IMR-90 (cell line): ENCODE data around the gene HPSE2. TPM values are rescaled to one million over a fixed set of nuclear protein-coding genes. Genes with fewer than 3 reads are reported as not detected.

ENCODE experiments used
- ATAC-seq: fragments of 200-7000 bp; cut with Tn5 transposase; 2 replicates; pipeline ENCODE4 v1.9.1; 2020; ENCODE audit warnings: low read depth, mild to moderate bottlenecking, moderate library complexity
- BruUV-seq: library from RNA; stranded (reverse); fragments of 400-500 nt; replicated peaks from 2 replicates; lab custom pipeline; 2021; lab: Mats Ljungman, UMichigan
- CTCF ChIA-PET: fragments of 300-600 bp; formaldehyde crosslinking; extraction: SDS; loops from one replicate; lab custom pipeline; 2021; ENCODE audit warnings: antibody characterized with exemption; lab: Yijun Ruan, JAX
- POLR2A ChIA-PET: fragments of 300-600 bp; sonication (Branson Sonifier 250); formaldehyde crosslinking; loops from one replicate; lab custom pipeline; 2022; ENCODE audit warnings: antibody characterized with exemption; ENCODE audit not compliant: unreplicated experiment; lab: Charles Lee
- DNase-seq: peaks from one replicate; pipeline ENCODE4 v3.0.0; 2013
- H2AFZ ChIP-seq: replicated peaks from 2 replicates; pipeline ENCODE3; 2013; ENCODE audit warnings: low read length, mild to moderate bottlenecking; ENCODE audit not compliant: poor library complexity
- H2AK5ac ChIP-seq: 2 replicates; pipeline ENCODE4 v1.6.1; 2013; ENCODE audit warnings: low read depth, low read length, inconsistent platforms
- H2AK9ac ChIP-seq: replicated peaks from 2 replicates; pipeline ENCODE3; 2013; ENCODE audit warnings: mild to moderate bottlenecking, low read depth, low read length, moderate library complexity; ENCODE audit not compliant: poor library complexity
- H2BK120ac ChIP-seq: 2 replicates; pipeline ENCODE4 v1.6.1; 2013; ENCODE audit warnings: low read depth, low read length, inconsistent platforms
- H2BK15ac ChIP-seq: 3 replicates; pipeline ENCODE4 v1.6.1; 2013; ENCODE audit warnings: low read depth, low read length, inconsistent platforms
- H2BK20ac ChIP-seq: 2 replicates; pipeline ENCODE4 v1.6.1; 2013; ENCODE audit warnings: low read depth, mild to moderate bottlenecking, inconsistent platforms, low read length, moderate library complexity
- H2BK5ac ChIP-seq: 2 replicates; pipeline ENCODE4 v1.6.1; 2013; ENCODE audit warnings: mild to moderate bottlenecking, low read depth, low read length, inconsistent platforms; ENCODE audit not compliant: poor library complexity, severe bottlenecking
- H3K14ac ChIP-seq: replicated peaks from 2 replicates; pipeline ENCODE4 v1.6.1; 2013; ENCODE audit warnings: low read depth, low read length, inconsistent platforms
- H3K18ac ChIP-seq: 2 replicates; pipeline ENCODE4 v1.6.1; 2013; ENCODE audit warnings: low read depth, low read length, control low read depth
- H3K23ac ChIP-seq: 2 replicates; pipeline ENCODE4 v1.6.1; 2013; ENCODE audit warnings: low read depth, low read length, inconsistent platforms
- H3K27ac ChIP-seq: 2 replicates; pipeline ENCODE4 v1.5.1; 2013; ENCODE audit warnings: mild to moderate bottlenecking, control low read depth, low read length; ENCODE audit not compliant: insufficient read depth
- H3K27me3 ChIP-seq: 2 replicates; pipeline ENCODE4 v1.6.1; 2013; ENCODE audit warnings: low read length; ENCODE audit not compliant: control insufficient read depth, insufficient read depth
- H3K36me3 ChIP-seq: 2 replicates; pipeline ENCODE4 v1.6.1; 2013; ENCODE audit warnings: low read length, mixed read lengths; ENCODE audit not compliant: control insufficient read depth, insufficient read depth
- H3K4ac ChIP-seq: 2 replicates; pipeline ENCODE4 v1.6.1; 2013; ENCODE audit warnings: low read depth, low read length, inconsistent platforms
- H3K4me1 ChIP-seq: 2 replicates; pipeline ENCODE4 v1.6.1; 2013; ENCODE audit warnings: low read length, mixed read lengths; ENCODE audit not compliant: control insufficient read depth, insufficient read depth
- H3K4me2 ChIP-seq: 2 replicates; pipeline ENCODE4 v1.6.1; 2013; ENCODE audit warnings: low read depth, mild to moderate bottlenecking, control low read depth, low read length, moderate library complexity
- H3K4me3 ChIP-seq: 2 replicates; pipeline ENCODE4 v1.5.1; 2013; ENCODE audit warnings: low read depth, mild to moderate bottlenecking, control low read depth, low read length, moderate library complexity; ENCODE audit not compliant: insufficient read depth
- H3K56ac ChIP-seq: 2 replicates; pipeline ENCODE4 v1.6.1; 2013; ENCODE audit warnings: low read length, inconsistent platforms; ENCODE audit not compliant: insufficient read depth; ENCODE audit errors: extremely low read depth
- H3K79me1 ChIP-seq, 2 experiments: 2 replicates each; pipeline ENCODE4 v1.6.1; 2013; ENCODE audit warnings: low read length in 2 of 2, inconsistent platforms in 1 of 2, low read depth in 1 of 2
- H3K9ac ChIP-seq: 2 replicates; pipeline ENCODE4 v1.6.1; 2013; ENCODE audit warnings: low read depth, low read length, control low read depth
- H3K9me1 ChIP-seq: 2 replicates; pipeline ENCODE4 v1.6.1; 2013; ENCODE audit warnings: low read length, inconsistent platforms; ENCODE audit not compliant: insufficient read depth
- H3K9me3 ChIP-seq: 2 replicates; pipeline ENCODE4 v1.6.1; 2013; ENCODE audit warnings: low read length; ENCODE audit not compliant: control insufficient read depth, insufficient read depth
- H4K20me1 ChIP-seq: 2 replicates; pipeline ENCODE4 v1.6.1; 2013; ENCODE audit warnings: low read length, inconsistent platforms; ENCODE audit not compliant: insufficient read depth
- H4K5ac ChIP-seq: 2 replicates; pipeline ENCODE4 v1.6.1; 2013; ENCODE audit warnings: mild to moderate bottlenecking, low read depth, low read length, control low read depth
- H4K8ac ChIP-seq, 2 experiments: 2 replicates each; pipeline ENCODE4 v1.6.1; 2013; ENCODE audit warnings: low read depth in 2 of 2, low read length in 2 of 2, control low read depth in 1 of 2, inconsistent platforms in 1 of 2
- H4K91ac ChIP-seq: 2 replicates; pipeline ENCODE4 v1.6.1; 2013; ENCODE audit warnings: low read depth, low read length, inconsistent platforms; ENCODE audit not compliant: insufficient read depth
- CTCF ChIP-seq: conservative IDR thresholded peaks from 2 replicates; pipeline ENCODE4 v1.5.1; 2012; ENCODE audit warnings: mild to moderate bottlenecking, low read depth, low read length, improper control_type of control experiment
- NFE2L2 ChIP-seq: fragments of 150-350 bp; IDR thresholded peaks from 2 replicates; pipeline ENCODE4 v1.6.1; 2016; ENCODE audit warnings: low read depth, mild to moderate bottlenecking, low read length
- POLR2A ChIP-seq: IDR thresholded peaks from 2 replicates; pipeline ENCODE4 v1.6.1; 2012; ENCODE audit warnings: mild to moderate bottlenecking, low read depth, low read length
- RAD21 ChIP-seq: IDR thresholded peaks from 2 replicates; pipeline ENCODE4 v1.6.1; 2012; ENCODE audit warnings: low read length, improper control_type of control experiment
- SMC3 ChIP-seq: fragments of 150-350 bp; IDR thresholded peaks from 2 replicates; pipeline ENCODE4 v1.6.1; 2016; ENCODE audit warnings: low read depth, mild to moderate bottlenecking, antibody characterized with exemption, low read length, moderate library complexity
- WGBS, 2 experiments: methylation state at CpG; one replicate each; pipeline versions ENCODE4 v1.1.5 to v1.1.7; 2013; ENCODE audit warnings: missing lambda C conversion rate in 2 of 2; ENCODE audit not compliant: insufficient read length in 1 of 2; ENCODE audit errors: extremely low coverage in 2 of 2; 5-methylcytosine and 5-hydroxymethylcytosine counted together
- dilution Hi-C: fragments of 300-500 bp; cut with HindIII; formaldehyde crosslinking; loops from one replicate; pipeline ENCODE4 v1.14.3; 2018; ENCODE audit warnings: low sequenced_read_pairs; ENCODE audit not compliant: unreplicated experiment
- in situ Hi-C: fragments of 300-500 bp; cut with MboI; formaldehyde crosslinking; loops from 3 replicates; pipeline ENCODE4 v1.14.3; 2019; ENCODE audit warnings: low sequenced_read_pairs, inconsistent platforms, mixed read lengths
- intact Hi-C: fragments of 100-400 bp; cut with micrococcal nuclease; formaldehyde crosslinking; loops from 2 replicates; pipeline ENCODE4 v1.10.0; 2022
- polyA plus RNA-seq, 3 experiments: library from polyadenylated mRNA; depleted of rRNA; stranded (reverse); fragments of >200 nt; gene quantifications; 2 replicates each; pipeline ENCODE4 v1.2.3, GENCODE V29; 2012; ENCODE audit warnings: low replicate concordance in 1 of 3
- total RNA-seq: library from RNA; depleted of rRNA; stranded (reverse); fragments of >200 nt; gene quantifications from 2 replicates; pipeline ENCODE4 v1.2.3, GENCODE V29; 2012

The HPSE2 gene
- total and polyA plus RNA-seq, 2 of the 4 experiments (the other 2 are of a cell fraction) = not detected

- no peak overlapping the region for H2AK9ac ChIP-seq
- H4K8ac ChIP-seq = no peak overlapping the region
- no peak overlapping the region for H2BK120ac ChIP-seq
- POLR2A ChIA-PET = no interaction called here
- H3K4me2 ChIP-seq = no peak overlapping the region
- no peak overlapping the region for H3K14ac ChIP-seq
- ATAC-seq = peak; percentile 67
- no peak overlapping the region for H3K56ac ChIP-seq
- BruUV-seq = no TSS peak
- H4K91ac ChIP-seq = no peak overlapping the region
- no peak overlapping the region for H3K23ac ChIP-seq
- dilution Hi-C loops = no loop called here
- 34% methylated on average over 6 of the region's 13 CpGs; no CpG with 5 or more reads in 1 of the 2 experiments for WGBS, 2 experiments
- H4K5ac ChIP-seq = no peak overlapping the region
- in situ Hi-C loops = loop anchor here (5.0 kb wide), 1 partner anchor 202 kb away; no protein-coding TSS in a partner anchor
- no peak overlapping the region for H3K4ac ChIP-seq
- peak overlapping the region; percentile 33 for H2AFZ ChIP-seq
- no peak overlapping the region for H2BK5ac ChIP-seq
- H3K36me3 ChIP-seq = no peaks in the 10 kb centered on the region
- H3K79me1 ChIP-seq = no peaks in the 10 kb centered on the region
- no peak overlapping the region for H2BK15ac ChIP-seq
- H2BK20ac ChIP-seq = no peak overlapping the region
- no peak overlapping the region for H3K27ac ChIP-seq
- no peaks in the 10 kb centered on the region for H3K9me1 ChIP-seq
- TF ChIP-seq RAD21 (peak; percentile 53), CTCF (peak; percentile 50), NFE2L2 (no peak), POLR2A (no peak), SMC3 (peak; percentile 69)
- peak; percentile 7 for DNase-seq
- CTCF ChIA-PET = interaction anchor here (0.6 kb wide), 1 partner anchor 874 kb away, joined by 4 read pairs; no protein-coding TSS in a partner anchor
- intact Hi-C loops = loop anchor here (1.0 to 10.0 kb wide), 2 partner anchors 197 to 750 kb away; no protein-coding TSS in a partner anchor
- H4K20me1 ChIP-seq = no peaks in the 10 kb centered on the region
- no peaks in the 10 kb centered on the region for H3K27me3 ChIP-seq
- no peaks in the 10 kb centered on the region for H3K4me1 ChIP-seq
- no peak overlapping the region for H3K18ac ChIP-seq
- no peak overlapping the region for H3K4me3 ChIP-seq
- H3K9ac ChIP-seq = no peak overlapping the region
- no peak overlapping the region for H2AK5ac ChIP-seq
- H3K9me3 ChIP-seq = no peaks in the 10 kb centered on the region
These were observed 571.2 kb downstream of the HPSE2 start for GRCh38 chr10:98664329-98665042.
